Endothelial cell of umbilical vein (primary cell): ENCODE measurements around the gene CAPN1. TPM values are rescaled to one million over a fixed set of nuclear protein-coding genes. Genes with fewer than 3 reads are reported as not detected.
A peak's percentile ranks its signal among the peaks of the same experiment; 100 is the strongest.

Experiments used
- BruUV-seq: library from RNA; stranded (reverse); fragments of 400-500 nt; replicated peaks from 2 replicates; lab custom pipeline; 2021; lab: Mats Ljungman, UMichigan
- CTCF ChIA-PET: fragments of 300-600, 350-600 bp; sonication (Branson Sonifier 250); formaldehyde crosslinking; loops from one replicate; lab custom pipeline; 2021; ENCODE audit warnings: antibody characterized with exemption, inconsistent platforms; lab: Charles Lee
- POLR2A ChIA-PET: fragments of 300-600, 350-600 bp; sonication (Branson Sonifier 250); formaldehyde crosslinking; loops from one replicate; lab custom pipeline; 2021; ENCODE audit warnings: antibody characterized with exemption, inconsistent platforms; lab: Charles Lee
- DNase-seq: peaks from one replicate; pipeline ENCODE4 v3.0.0-alpha.2; 2011; ENCODE audit warnings: low read depth, low spot score
- FAIRE-seq: peaks from 2 replicates; lab custom pipeline; 2011; peaks lifted over from hg19 to GRCh38; lab: Jason Lieb, UNC
- H2AFZ ChIP-seq: 2 replicates; pipeline ENCODE4 v1.6.0; 2012; ENCODE audit warnings: low read depth, low read length, control low read depth, inconsistent platforms
- H3K27ac ChIP-seq: 2 replicates; pipeline ENCODE4 v1.5.1; 2011; ENCODE audit warnings: low read depth, mild to moderate bottlenecking, control low read depth, low read length, moderate library complexity; ENCODE audit not compliant: insufficient read depth
- H3K27me3 ChIP-seq, 2 experiments: 2 replicates each; pipeline versions ENCODE4 v1.6.0 to v1.6.1; 2011; ENCODE audit warnings: low read length in 2 of 2, mixed read lengths in 1 of 2; ENCODE audit not compliant: control insufficient read depth in 2 of 2, insufficient read depth in 2 of 2
- H3K36me3 ChIP-seq, 2 experiments: 2 replicates in 1 of 2; 3 replicates in 1 of 2; pipeline ENCODE4 v1.5.1; 2011; ENCODE audit warnings: low read length in 2 of 2, mild to moderate bottlenecking in 1 of 2, moderate library complexity in 1 of 2; ENCODE audit not compliant: control insufficient read depth in 2 of 2, insufficient read depth in 2 of 2; ENCODE audit errors: extremely low read depth in 1 of 2
- H3K4me1 ChIP-seq: 3 replicates; pipeline ENCODE4 v1.5.1; 2011; ENCODE audit warnings: mild to moderate bottlenecking, low read length; ENCODE audit not compliant: control insufficient read depth, insufficient read depth; ENCODE audit errors: extremely low read depth
- H3K4me2 ChIP-seq: 2 replicates; pipeline ENCODE4 v1.6.1; 2011; ENCODE audit warnings: low read length, control low read depth, mixed read lengths; ENCODE audit not compliant: insufficient read depth
- H3K4me3 ChIP-seq, 3 experiments: fragments of 200-600 bp in 1 of 3; sonication (generic), shearing (Covaris generic) in 1 of 3; replicated peaks in 1 of 3; 2 replicates each; pipeline ENCODE4 v1.5.1; 2011 to 2016; ENCODE audit warnings: control low read depth in 3 of 3, low read length in 3 of 3, mild to moderate bottlenecking in 2 of 3, inconsistent platforms in 1 of 3, low read depth in 1 of 3, moderate library complexity in 1 of 3; ENCODE audit not compliant: insufficient read depth in 1 of 3
- H3K79me2 ChIP-seq: 2 replicates; pipeline ENCODE4 v1.6.0; 2012; ENCODE audit warnings: low read length, inconsistent platforms; ENCODE audit not compliant: control insufficient read depth, insufficient read depth
- H3K9ac ChIP-seq: replicated peaks from 2 replicates; pipeline ENCODE3; 2011; ENCODE audit warnings: low read length, control low read depth; ENCODE audit not compliant: insufficient read depth; ENCODE audit errors: extremely low read depth
- H3K9me1 ChIP-seq: replicated peaks from 3 replicates; pipeline ENCODE4 v1.6.0; 2011; ENCODE audit warnings: mild to moderate bottlenecking, low read length; ENCODE audit not compliant: control insufficient read depth, insufficient read depth; ENCODE audit errors: extremely low read depth
- H3K9me3 ChIP-seq: replicated peaks from 2 replicates; pipeline ENCODE4 v1.5.1; 2012; ENCODE audit warnings: low read length, inconsistent platforms; ENCODE audit not compliant: control insufficient read depth, insufficient read depth
- H4K20me1 ChIP-seq: replicated peaks from 2 replicates; pipeline ENCODE3; 2011; ENCODE audit warnings: mild to moderate bottlenecking, low read length; ENCODE audit not compliant: control insufficient read depth, insufficient read depth; ENCODE audit errors: extremely low read depth
- EZH2 ChIP-seq: IDR thresholded peaks from 2 replicates; pipeline ENCODE4 v1.6.1; 2012; ENCODE audit warnings: borderline replicate concordance, low read depth, mild to moderate bottlenecking, moderate library complexity, low read length, inconsistent platforms; ENCODE audit not compliant: severe bottlenecking
- FOS ChIP-seq: IDR thresholded peaks from 2 replicates; pipeline ENCODE4 v1.6.1; 2011; ENCODE audit warnings: mild to moderate bottlenecking, low read length, moderate library complexity, borderline replicate concordance; ENCODE audit not compliant: insufficient read depth
- GATA2 ChIP-seq: IDR thresholded peaks from 2 replicates; pipeline ENCODE4 v1.7.0; 2011; ENCODE audit warnings: low read depth, mild to moderate bottlenecking, moderate library complexity, mixed read lengths, low read length; ENCODE audit not compliant: insufficient read length, insufficient read depth
- JUN ChIP-seq: IDR thresholded peaks from 2 replicates; pipeline ENCODE4 v1.6.1; 2011; ENCODE audit warnings: borderline replicate concordance, low read depth; ENCODE audit not compliant: insufficient read length, insufficient read depth
- MYC ChIP-seq: IDR thresholded peaks from one replicate; pipeline ENCODE4 v1.6.1; 2011; ENCODE audit warnings: mild to moderate bottlenecking, low read depth, low read length
- POLR2A ChIP-seq: IDR thresholded peaks from 2 replicates; pipeline ENCODE4 v1.6.1; 2012; ENCODE audit warnings: low read depth, mild to moderate bottlenecking, control low read depth, low read length
- POLR2AphosphoS5 ChIP-seq: IDR thresholded peaks from 2 replicates; pipeline ENCODE4 v1.6.1; 2012; ENCODE audit warnings: low read depth, mild to moderate bottlenecking, control low read depth, low read length, moderate library complexity; ENCODE audit not compliant: insufficient read depth
- dilution Hi-C: fragments of 300-500 bp; cut with MboI; formaldehyde crosslinking; loops from one replicate; pipeline ENCODE4 v1.15.0; 2019; ENCODE audit warnings: low sequenced_read_pairs; ENCODE audit not compliant: extremely low pct_ligation_motif_present
- intact Hi-C: fragments of 100-400 bp; cut with micrococcal nuclease; formaldehyde crosslinking; loops from one replicate; pipeline ENCODE4 v1.10.0; 2022
- polyA plus RNA-seq, 4 experiments: library from polyadenylated mRNA; depleted of rRNA in 3 of 4; stranded (reverse) in 3 of 4; unstranded in 1 of 4; fragments of >200 nt; gene quantifications; 2 replicates each; pipeline versions ENCODE4 v1.2.1 to v1.2.3, GENCODE V29; 2011 to 2012; ENCODE audit warnings: missing spikeins in 1 of 4
- total RNA-seq: library from RNA; stranded (reverse); gene quantifications from 2 replicates; pipeline ENCODE4 v1.2.3, GENCODE V29; 2021
- TF ChIP-seq, protein P1 (sequence below), 2 donors: IDR thresholded peaks; 1 replicate in 1 of 2; 2 replicates in 1 of 2; pipeline ENCODE4 v1.5.1; 2011; ENCODE audit warnings: low read length in 2 of 2, mild to moderate bottlenecking in 2 of 2, moderate library complexity in 2 of 2, control low read depth in 1 of 2, inconsistent platforms in 1 of 2, low read depth in 1 of 2; ENCODE audit not compliant: insufficient read depth in 1 of 2; ENCODE audit errors: extremely low read depth in 1 of 2
- TF ChIP-seq, protein P2 (sequence below): IDR thresholded peaks from 2 replicates; pipeline ENCODE4 v1.6.1; 2011; ENCODE audit not compliant: insufficient read depth, insufficient read length

Gene CAPN1
- total and polyA plus RNA-seq, 2 donors (not counting 3 experiments of a cell fraction or from before 2014, with no cell fraction given): 217 to 218 TPM

GRCh38 chr11:65165410-65166317, 16.1 kb upstream of the CAPN1 start:
- Histone ChIP-seq H3K9me1 (no peaks in the 10 kb centered on the region), H3K36me3 (no peaks in the 10 kb centered on the region), H3K9ac (no peak overlapping the region), H2AFZ (peak overlapping the region; percentile 57), H3K4me1 (peaks cover 15% of the 10 kb centered on the region), H3K27me3 (no peaks in the 10 kb centered on the region), H3K79me2 (no peaks in the 10 kb centered on the region), H3K4me3 (no peak overlapping the region), H4K20me1 (no peaks in the 10 kb centered on the region), H3K9me3 (no peaks in the 10 kb centered on the region), H3K27ac (no peak overlapping the region), H3K4me2 (no peak overlapping the region)
- dilution Hi-C loops (no loop called here), intact Hi-C loops (no loop called here)
- TF ChIP-seq EZH2 (no peak), FOS (no peak), POLR2AphosphoS5 (no peak), GATA2 (no peak), POLR2A (no peak), MYC (no peak), JUN (no peak)
- TF ChIP-seq, protein P1, sequence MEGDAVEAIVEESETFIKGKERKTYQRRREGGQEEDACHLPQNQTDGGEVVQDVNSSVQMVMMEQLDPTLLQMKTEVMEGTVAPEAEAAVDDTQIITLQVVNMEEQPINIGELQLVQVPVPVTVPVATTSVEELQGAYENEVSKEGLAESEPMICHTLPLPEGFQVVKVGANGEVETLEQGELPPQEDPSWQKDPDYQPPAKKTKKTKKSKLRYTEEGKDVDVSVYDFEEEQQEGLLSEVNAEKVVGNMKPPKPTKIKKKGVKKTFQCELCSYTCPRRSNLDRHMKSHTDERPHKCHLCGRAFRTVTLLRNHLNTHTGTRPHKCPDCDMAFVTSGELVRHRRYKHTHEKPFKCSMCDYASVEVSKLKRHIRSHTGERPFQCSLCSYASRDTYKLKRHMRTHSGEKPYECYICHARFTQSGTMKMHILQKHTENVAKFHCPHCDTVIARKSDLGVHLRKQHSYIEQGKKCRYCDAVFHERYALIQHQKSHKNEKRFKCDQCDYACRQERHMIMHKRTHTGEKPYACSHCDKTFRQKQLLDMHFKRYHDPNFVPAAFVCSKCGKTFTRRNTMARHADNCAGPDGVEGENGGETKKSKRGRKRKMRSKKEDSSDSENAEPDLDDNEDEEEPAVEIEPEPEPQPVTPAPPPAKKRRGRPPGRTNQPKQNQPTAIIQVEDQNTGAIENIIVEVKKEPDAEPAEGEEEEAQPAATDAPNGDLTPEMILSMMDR (IDR thresholded peaks at IDR 0.05; ENCODE audit: extremely low read depth in 1 of 2, insufficient read depth in 1 of 2, low read depth in 1 of 2, low read length in 2 of 2): no peak
- TF ChIP-seq, protein P2, sequence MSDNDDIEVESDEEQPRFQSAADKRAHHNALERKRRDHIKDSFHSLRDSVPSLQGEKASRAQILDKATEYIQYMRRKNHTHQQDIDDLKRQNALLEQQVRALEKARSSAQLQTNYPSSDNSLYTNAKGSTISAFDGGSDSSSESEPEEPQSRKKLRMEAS: no peak
- DNase-seq: no peak
- CTCF ChIA-PET: interaction anchor here (1.7 kb wide), 1 partner anchor 9 kb away, joined by 3 read pairs; no protein-coding TSS in a partner anchor
- POLR2A ChIA-PET: no interaction called here
- no peak for FAIRE-seq
- no TSS peak for BruUV-seq
